HG02642 (cell line): Measurements from ENCODE around the gene STOML1.

Experiments used
- ATAC-seq: cut with Tn5 transposase; IDR thresholded peaks from one replicate; pipeline ENCODE4 v1.9.1; 2021; ENCODE audit warnings: mild to moderate bottlenecking; ENCODE audit not compliant: unreplicated experiment, poor library complexity

Gene STOML1

GRCh38 chr15:73935547-73935946 is 56.5 kb downstream of the STOML1 start:
- ATAC-seq: no peak

DNA sequence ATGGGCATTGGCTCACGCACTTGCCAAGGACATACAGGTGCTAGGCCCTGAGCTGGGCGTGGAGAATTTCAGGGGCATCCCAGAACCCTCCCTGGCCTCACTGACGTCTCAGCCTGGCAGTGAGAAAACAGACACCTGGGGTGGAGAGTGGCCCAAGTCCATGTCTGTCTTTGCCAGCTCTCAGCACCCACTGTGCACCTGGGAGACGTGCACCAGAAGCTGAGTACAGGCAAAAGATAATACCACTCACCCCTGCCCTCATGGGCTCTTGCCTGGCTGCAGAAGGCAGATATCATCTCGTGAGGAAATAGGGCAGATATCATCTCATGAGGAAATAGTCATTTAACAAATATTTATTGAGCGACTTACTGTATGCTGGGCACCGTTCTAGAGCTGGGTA is 57.8 kb downstream of the STOML1 start:
- ATAC-seq: no peak

- no peak for ATAC-seq
Measured at GRCh38 chr15:73932381-73933191, 59.5 kb downstream of the STOML1 start.

DNA sequence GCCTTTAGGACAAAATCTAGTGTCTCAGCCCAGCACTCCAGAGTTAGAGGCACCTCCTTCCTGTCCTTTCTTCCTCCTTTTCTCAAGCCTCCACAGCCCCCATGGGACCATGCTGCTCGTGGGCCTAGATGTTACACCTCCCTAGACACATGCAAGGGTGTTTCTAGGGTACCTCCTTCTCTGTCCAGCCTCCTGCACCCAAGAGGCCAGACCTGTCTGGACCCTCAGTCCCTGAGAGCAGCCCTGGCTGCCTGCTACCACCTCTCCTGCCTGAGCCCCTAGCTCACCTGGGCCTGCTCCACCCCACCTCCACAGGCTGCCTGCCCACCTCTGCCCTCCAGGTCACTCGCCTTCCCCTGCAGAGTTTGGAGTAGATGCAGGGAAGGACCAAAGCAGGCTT is 60.7 kb downstream of the STOML1 start:
- no peak for ATAC-seq

GRCh38 chr15:73930790-73931281 is 61.3 kb downstream of the STOML1 start:
- ATAC-seq: no peak

DNA sequence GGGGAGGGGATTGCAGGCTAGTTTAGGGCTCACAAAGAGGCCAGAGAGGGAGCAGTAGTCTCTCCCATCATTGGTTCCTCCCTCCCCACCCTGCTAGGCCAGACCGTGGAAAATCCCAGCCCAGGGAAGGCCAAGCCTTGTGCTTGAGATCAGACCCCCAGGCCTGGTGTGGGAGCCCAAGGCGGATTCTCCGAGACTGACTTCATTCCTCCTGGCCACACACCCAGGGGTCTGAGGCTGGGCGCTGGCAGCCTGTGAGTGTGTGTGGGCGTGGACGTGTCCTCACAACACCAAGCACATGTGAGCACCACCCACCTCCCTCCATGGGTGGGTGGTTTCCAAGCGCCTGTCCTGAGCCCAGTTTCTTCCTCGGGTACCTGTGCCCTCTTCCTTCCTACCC is 61.7 kb downstream of the STOML1 start:
- no peak for ATAC-seq

DNA sequence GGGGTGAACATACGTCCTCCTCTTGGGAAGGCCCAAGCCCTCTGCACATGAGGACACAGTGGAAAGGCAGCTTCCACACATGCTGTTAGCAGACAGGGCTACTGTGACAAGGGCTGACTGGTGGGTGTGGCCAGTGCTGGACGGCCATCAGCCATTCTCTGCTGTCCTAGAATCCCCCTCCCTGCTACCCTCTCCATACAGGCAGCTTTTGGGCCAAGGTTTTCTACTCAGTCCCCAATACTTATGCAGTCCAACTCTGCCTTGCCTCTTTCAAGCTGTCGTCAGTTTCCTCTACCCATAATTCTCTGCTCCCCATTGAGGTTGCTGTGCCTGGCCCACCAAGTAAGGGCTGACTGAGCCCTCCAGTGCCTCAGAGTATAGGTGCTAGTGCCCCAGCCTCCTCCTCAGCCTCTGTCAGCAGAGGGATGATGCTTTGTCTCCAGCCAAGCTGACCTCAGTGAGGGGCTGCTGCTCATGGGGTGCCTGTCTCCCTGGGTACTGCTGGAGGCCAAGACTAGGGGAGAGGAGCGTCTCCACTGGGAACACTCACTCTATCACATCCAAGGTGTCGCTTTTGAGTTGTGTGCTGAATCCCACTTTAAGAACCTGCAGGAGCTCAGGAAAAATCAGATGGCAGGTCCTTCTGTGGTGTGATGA is 63.0 kb downstream of the STOML1 start:
- ATAC-seq: no peak
